Activated CD8-positive, alpha-beta T cell treated with anti-CD3 and anti-CD28 coated beads, Interleukin-2, amount 10 ng/mL, durations not matched to agents 7 days and 5 days (primary cell): Measurements from ENCODE around the gene NDUFS8. TPM values are rescaled to one million over a fixed set of nuclear protein-coding genes. Genes with fewer than 3 reads are reported as not detected.
A peak's percentile ranks its signal among the peaks of the same experiment; 100 is the strongest.

Source experiments
- ATAC-seq: fragments of 150-1000 bp; cut with Tn5 transposase; one replicate; pipeline ENCODE4 v1.10.0; 2021; ENCODE audit warnings: moderate library complexity
- CTCF ChIA-PET: fragments of 350-600 bp; sonication (Branson Sonifier 250); formaldehyde crosslinking; loops from one replicate; lab custom pipeline; 2021; ENCODE audit warnings: antibody characterized with exemption; lab: Charles Lee
- POLR2A ChIA-PET: fragments of 350-600 bp; sonication (Branson Sonifier 250); formaldehyde crosslinking; loops from one replicate; lab custom pipeline; 2021; ENCODE audit warnings: antibody characterized with exemption; lab: Charles Lee
- DNase-seq: peaks from one replicate; pipeline ENCODE4 v3.0.0-alpha.2; 2020
- H3K27ac Mint-ChIP-seq: one replicate; pipeline ENCODE4 v1.8.0; 2021; ENCODE audit warnings: mild to moderate bottlenecking, mixed read lengths
- H3K27me3 Mint-ChIP-seq: one replicate; pipeline ENCODE4 v1.8.0; 2021; ENCODE audit warnings: low read depth, mixed read lengths
- H3K36me3 Mint-ChIP-seq: one replicate; pipeline ENCODE4 v1.8.0; 2021; ENCODE audit warnings: low read depth, mixed read lengths
- H3K4me1 Mint-ChIP-seq: one replicate; pipeline ENCODE4 v1.8.0; 2021; ENCODE audit warnings: low read depth, mixed read lengths
- H3K4me3 Mint-ChIP-seq: one replicate; pipeline ENCODE4 v1.8.0; 2021; ENCODE audit warnings: mild to moderate bottlenecking, mixed read lengths
- H3K9me3 Mint-ChIP-seq: one replicate; pipeline ENCODE4 v1.8.0; 2022; ENCODE audit warnings: mixed read lengths; ENCODE audit not compliant: insufficient read depth
- total RNA-seq, 2 experiments: library from RNA; stranded (reverse); gene quantifications; one replicate each; pipeline ENCODE4 v1.2.3, GENCODE V29; 2021

NDUFS8 gene
- total RNA-seq, 2 experiments from 2014 or later = 146 to 163 TPM

GRCh38 chr11:68041617-68042218, 11.2 kb downstream of the NDUFS8 start:
- H3K4me1 Mint-ChIP-seq = peaks cover 25% of the 10 kb centered on the region
- ATAC-seq (no peak), DNase-seq (no peak)
- H3K9me3 Mint-ChIP-seq = no peaks in the 10 kb centered on the region
- H3K36me3 Mint-ChIP-seq = peaks cover 33% of the 10 kb centered on the region
- ChIA-PET CTCF (interaction anchor here (0.6 kb wide), 1 partner anchor 96 kb away, joined by 3 read pairs; no protein-coding TSS in a partner anchor), POLR2A (interaction anchor here (0.6 to 3.6 kb wide), 4 partner anchors 10 to 170 kb away, joined by 3 to 17 read pairs (median 9); partner anchors contain the start of gene NDUFS8)
- no peaks in the 10 kb centered on the region for H3K27me3 Mint-ChIP-seq
- peak overlapping the region; percentile 82 for H3K27ac Mint-ChIP-seq
- H3K4me3 Mint-ChIP-seq = peak overlapping the region; percentile 91

DNA sequence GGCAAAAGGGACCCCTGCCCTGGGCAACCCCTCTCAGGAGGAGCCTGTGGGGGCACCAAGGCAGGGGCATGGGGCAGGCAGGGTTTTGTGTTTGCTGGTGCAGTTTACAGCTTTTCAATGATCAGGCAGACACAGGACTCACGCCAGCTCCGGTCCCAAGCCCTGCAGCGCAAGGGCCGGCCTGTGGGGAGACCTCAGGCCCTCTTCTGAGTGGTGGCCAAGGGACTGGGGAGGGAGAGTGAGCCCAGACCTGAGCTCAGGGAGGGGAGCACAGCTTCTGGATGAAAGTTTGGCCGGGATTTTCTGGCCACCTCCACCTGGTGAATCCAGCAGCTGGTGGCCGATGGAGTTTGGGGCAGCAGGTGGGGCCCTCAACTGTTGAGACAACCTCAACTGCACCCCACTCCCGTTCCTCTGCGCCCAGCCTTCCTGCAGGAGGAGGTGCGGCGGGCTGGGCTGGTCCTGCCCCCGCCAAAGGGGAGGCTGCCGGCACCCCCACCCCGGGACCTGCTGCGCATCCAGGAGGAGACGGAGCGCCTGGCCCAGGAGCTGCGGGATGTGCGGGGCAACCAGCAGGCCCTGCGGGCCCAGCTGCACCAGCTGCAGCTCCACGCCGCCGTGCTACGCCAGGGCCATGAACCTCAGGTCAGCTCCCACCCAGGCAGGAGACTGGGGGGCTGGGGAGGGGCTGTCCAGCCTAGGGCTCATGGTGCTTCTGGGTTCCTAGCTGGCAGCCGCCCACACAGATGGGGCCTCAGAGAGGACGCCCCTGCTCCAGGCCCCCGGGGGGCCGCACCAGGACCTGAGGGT, 11.9 kb downstream of the NDUFS8 start:
- CTCF ChIA-PET = interaction anchor here (0.6 kb wide), 1 partner anchor 95 kb away, joined by 3 read pairs; no protein-coding TSS in a partner anchor

DNA sequence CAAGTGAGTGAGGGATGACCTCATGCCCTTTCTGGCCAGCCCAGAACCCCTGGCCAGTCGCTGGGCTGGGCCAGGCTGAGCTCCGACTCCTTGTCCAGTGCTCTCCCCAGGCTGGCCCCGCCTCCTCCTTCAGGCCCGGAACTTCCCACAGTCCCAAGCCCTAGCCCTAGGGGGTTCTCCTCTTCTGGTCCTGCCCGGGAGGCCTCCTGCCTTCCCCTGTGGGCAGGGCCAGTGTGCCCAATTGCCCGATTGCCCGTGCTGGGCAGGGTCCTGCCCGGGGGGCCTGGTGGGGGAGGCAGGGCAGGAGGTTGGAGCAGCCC, 12.5 kb downstream of the NDUFS8 start:
- no peak for DNase-seq
- H3K36me3 Mint-ChIP-seq = peaks cover 32% of the 10 kb centered on the region
- no peaks in the 10 kb centered on the region for H3K27me3 Mint-ChIP-seq
- no peaks in the 10 kb centered on the region for H3K9me3 Mint-ChIP-seq
- no peak for ATAC-seq
- no peak overlapping the region for H3K4me3 Mint-ChIP-seq
- ChIA-PET CTCF (no interaction called here), POLR2A (interaction anchor here (3.1 kb wide), 1 partner anchor 10 kb away, joined by 17 read pairs; no protein-coding TSS in a partner anchor)
- H3K27ac Mint-ChIP-seq = no peak overlapping the region
- peaks cover 14% of the 10 kb centered on the region for H3K4me1 Mint-ChIP-seq

More for the DNA sequence above, 11.9 kb downstream of the NDUFS8 start:
- DNase-seq = no peak
- H3K4me3 Mint-ChIP-seq = no peak overlapping the region
- no peaks in the 10 kb centered on the region for H3K27me3 Mint-ChIP-seq
- H3K9me3 Mint-ChIP-seq = no peaks in the 10 kb centered on the region
- H3K36me3 Mint-ChIP-seq = peaks cover 32% of the 10 kb centered on the region
- ATAC-seq = no peak
- peak overlapping the region; percentile 39 for H3K27ac Mint-ChIP-seq
- POLR2A ChIA-PET = interaction anchor here (3.1 to 3.6 kb wide), 2 partner anchors 10 to 11 kb away, joined by 15 to 17 read pairs; partner anchors contain the start of gene NDUFS8
- H3K4me1 Mint-ChIP-seq = peaks cover 19% of the 10 kb centered on the region

DNA sequence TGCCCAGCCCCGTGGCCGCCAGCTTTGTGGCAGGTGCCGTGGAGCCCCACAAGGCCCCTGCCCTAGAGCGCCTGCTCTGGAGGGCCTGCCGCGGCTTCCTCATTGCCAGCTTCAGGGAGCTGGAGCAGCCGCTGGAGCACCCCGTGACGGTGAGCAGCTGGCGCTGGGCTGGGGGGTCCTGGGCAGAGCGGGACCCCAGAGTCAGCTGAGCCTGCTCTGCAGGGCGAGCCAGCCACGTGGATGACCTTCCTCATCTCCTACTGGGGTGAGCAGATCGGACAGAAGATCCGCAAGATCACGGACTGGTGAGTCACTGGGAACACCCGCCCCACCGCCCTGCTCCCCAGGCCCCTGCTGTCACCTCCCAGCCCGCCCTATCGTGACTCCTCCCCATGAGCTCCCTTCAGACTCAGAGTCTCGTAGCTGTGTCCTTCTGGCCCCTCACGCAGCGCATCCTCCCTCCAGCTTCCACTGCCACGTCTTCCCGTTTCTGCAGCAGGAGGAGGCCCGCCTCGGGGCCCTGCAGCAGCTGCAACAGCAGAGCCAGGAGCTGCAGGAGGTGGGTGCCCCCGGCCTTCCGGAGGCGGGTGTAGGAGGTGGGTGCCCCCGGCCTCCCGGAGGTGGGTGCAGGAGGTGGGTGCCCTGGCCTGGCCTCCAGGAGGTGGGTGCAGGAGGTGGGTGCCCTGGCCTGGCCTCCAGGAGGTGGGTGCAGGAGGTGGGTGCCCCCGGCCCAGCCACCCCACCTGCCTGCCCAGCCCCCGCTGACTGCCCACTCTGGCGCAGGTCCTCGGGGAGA, 13.1 kb downstream of the NDUFS8 start:
- ATAC-seq = no peak
- H3K27me3 Mint-ChIP-seq = no peaks in the 10 kb centered on the region
- no peaks in the 10 kb centered on the region for H3K9me3 Mint-ChIP-seq
- POLR2A ChIA-PET = no interaction called here
- no peak overlapping the region for H3K4me3 Mint-ChIP-seq
- H3K27ac Mint-ChIP-seq = no peak overlapping the region
- CTCF ChIA-PET = no interaction called here
- no peak for DNase-seq
- peaks cover 12% of the 10 kb centered on the region for H3K4me1 Mint-ChIP-seq
- H3K36me3 Mint-ChIP-seq = peaks cover 32% of the 10 kb centered on the region

GRCh38 chr11:68044145-68044813, 13.8 kb downstream of the NDUFS8 start:
- POLR2A ChIA-PET = no interaction called here
- H3K4me3 Mint-ChIP-seq = no peak overlapping the region
- peaks cover 36% of the 10 kb centered on the region for H3K36me3 Mint-ChIP-seq
- CTCF ChIA-PET = no interaction called here
- H3K4me1 Mint-ChIP-seq = peaks cover 12% of the 10 kb centered on the region
- ATAC-seq = no peak
- no peak overlapping the region for H3K27ac Mint-ChIP-seq
- H3K27me3 Mint-ChIP-seq = no peaks in the 10 kb centered on the region
- no peaks in the 10 kb centered on the region for H3K9me3 Mint-ChIP-seq
- DNase-seq = no peak

DNA sequence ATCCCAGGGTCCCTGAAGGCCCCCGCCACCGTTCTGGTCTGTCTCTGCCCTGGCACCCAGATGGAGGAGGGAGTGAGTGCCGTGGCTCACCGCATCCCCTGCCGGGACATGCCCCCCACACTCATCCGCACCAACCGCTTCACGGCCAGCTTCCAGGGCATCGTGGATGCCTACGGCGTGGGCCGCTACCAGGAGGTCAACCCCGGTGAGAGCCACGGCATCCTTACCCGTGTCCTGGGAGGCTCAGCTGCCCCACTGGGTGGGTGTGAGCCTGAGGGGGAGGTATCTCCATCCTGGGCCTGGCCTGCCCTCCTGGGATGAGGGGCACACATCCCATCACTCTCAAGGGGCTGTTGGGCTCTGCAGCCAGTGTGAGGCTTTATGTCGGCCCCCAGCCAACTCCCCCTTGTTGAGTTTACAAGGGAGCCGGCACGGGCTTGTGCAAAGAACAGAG, 14.4 kb downstream of the NDUFS8 start:
- H3K36me3 Mint-ChIP-seq = peaks cover 34% of the 10 kb centered on the region

DNA sequence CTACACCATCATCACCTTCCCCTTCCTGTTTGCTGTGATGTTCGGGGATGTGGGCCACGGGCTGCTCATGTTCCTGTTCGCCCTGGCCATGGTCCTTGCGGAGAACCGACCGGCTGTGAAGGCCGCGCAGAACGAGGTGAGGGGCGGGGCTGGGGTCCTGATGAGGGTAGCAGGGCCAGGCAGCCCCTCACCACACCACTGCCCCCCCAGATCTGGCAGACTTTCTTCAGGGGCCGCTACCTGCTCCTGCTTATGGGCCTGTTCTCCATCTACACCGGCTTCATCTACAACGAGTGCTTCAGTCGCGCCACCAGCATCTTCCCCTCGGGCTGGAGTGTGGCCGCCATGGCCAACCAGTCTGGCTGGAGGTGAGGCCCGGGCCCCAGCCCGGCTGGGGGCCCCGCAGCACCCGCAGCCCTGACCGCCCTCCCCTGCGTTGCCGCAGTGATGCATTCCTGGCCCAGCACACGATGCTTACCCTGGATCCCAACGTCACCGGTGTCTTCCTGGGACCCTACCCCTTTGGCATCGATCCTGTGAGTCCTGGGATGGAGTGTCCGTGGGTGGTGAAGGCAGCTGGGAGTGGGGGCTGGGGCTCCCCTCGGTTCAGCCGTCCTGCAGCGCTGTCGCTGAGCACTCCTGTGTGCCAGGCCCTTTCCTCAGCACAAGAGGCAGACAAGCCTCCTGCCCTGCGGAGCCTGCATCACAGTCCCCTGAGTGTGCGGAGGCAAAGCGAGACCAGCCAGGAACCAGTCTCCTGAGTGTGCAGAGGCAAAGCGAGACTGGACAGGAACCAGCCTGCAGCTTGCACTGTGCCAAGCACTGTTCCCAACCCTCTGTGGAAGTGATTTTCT, 17.2 kb downstream of the NDUFS8 start:
- ATAC-seq (no peak), DNase-seq (no peak)
- no peaks in the 10 kb centered on the region for H3K9me3 Mint-ChIP-seq
- no peaks in the 10 kb centered on the region for H3K27me3 Mint-ChIP-seq
- CTCF ChIA-PET = no interaction called here
- H3K4me3 Mint-ChIP-seq = no peak overlapping the region
- H3K4me1 Mint-ChIP-seq = peaks cover 2% of the 10 kb centered on the region
- POLR2A ChIA-PET = no interaction called here
- no peak overlapping the region for H3K27ac Mint-ChIP-seq
- H3K36me3 Mint-ChIP-seq = peaks cover 41% of the 10 kb centered on the region

More for the DNA sequence above, 14.4 kb downstream of the NDUFS8 start:
- POLR2A ChIA-PET = no interaction called here
- CTCF ChIA-PET = no interaction called here
- Mint-ChIP-seq H3K4me1 (peaks cover 12% of the 10 kb centered on the region), H3K9me3 (no peaks in the 10 kb centered on the region), H3K4me3 (no peak overlapping the region), H3K27me3 (no peaks in the 10 kb centered on the region), H3K27ac (no peak overlapping the region)
- no peak for DNase-seq
- no peak for ATAC-seq

GRCh38 chr11:68048681-68049508, 18.4 kb downstream of the NDUFS8 start:
- ATAC-seq (no peak), DNase-seq (no peak)
- Mint-ChIP-seq H3K4me3 (no peak overlapping the region), H3K27me3 (no peaks in the 10 kb centered on the region), H3K27ac (no peak overlapping the region), H3K9me3 (no peaks in the 10 kb centered on the region), H3K4me1 (peaks cover 2% of the 10 kb centered on the region), H3K36me3 (peaks cover 49% of the 10 kb centered on the region)
- CTCF ChIA-PET = no interaction called here
- POLR2A ChIA-PET = no interaction called here

DNA sequence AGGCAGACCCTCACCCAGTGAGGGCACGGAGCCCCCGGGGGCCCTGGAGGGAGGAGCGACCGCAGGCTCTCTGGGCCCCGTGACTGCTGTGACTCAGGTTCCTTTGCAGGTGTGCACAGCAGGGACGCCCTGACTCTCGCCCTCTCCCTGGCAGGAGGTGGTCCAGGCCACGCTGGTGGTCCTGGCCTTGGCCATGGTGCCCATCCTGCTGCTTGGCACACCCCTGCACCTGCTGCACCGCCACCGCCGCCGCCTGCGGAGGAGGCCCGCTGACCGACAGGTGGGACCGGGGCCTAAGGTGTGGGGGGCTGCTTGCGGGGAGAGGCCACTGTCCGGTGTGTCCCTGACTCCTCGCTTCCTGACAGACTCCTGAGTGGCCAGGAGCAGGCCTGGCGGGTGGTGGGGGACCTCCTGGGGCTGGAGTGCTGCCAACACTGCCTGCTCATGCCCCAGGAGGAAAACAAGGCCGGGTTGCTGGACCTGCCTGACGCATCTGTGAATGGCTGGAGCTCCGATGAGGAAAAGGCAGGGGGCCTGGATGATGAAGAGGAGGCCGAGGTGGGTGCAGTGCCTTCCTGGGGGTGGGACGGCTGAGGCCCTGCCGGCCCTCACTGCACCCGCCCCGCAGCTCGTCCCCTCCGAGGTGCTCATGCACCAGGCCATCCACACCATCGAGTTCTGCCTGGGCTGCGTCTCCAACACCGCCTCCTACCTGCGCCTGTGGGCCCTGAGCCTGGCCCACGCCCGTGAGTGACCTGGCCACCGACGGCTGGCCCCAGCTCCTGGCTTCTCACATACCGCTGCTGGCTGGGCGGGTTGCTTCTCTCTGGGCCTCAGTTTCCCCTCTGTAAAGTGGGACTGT, 19.3 kb downstream of the NDUFS8 start:
- peaks cover 44% of the 10 kb centered on the region for H3K36me3 Mint-ChIP-seq
- ChIA-PET CTCF (no interaction called here), POLR2A (no interaction called here)
- no peaks in the 10 kb centered on the region for H3K9me3 Mint-ChIP-seq
- no peaks in the 10 kb centered on the region for H3K27me3 Mint-ChIP-seq
- no peak overlapping the region for H3K4me3 Mint-ChIP-seq
- H3K4me1 Mint-ChIP-seq = peaks cover 2% of the 10 kb centered on the region
- ATAC-seq = no peak
- DNase-seq = no peak
- H3K27ac Mint-ChIP-seq = no peak overlapping the region
